GM23248 (cell line): Measurements from ENCODE around the gene CEACAM16. TPM values are rescaled to one million over a fixed set of nuclear protein-coding genes. Genes with fewer than 3 reads are reported as not detected.

Source experiments
- DNase-seq: peaks from one replicate; pipeline ENCODE4 v3.0.0-alpha.2; 2015
- H2AFZ ChIP-seq: fragments of 200-600 bp; sonication (generic); 2 replicates; pipeline ENCODE4 v1.6.1; 2016; ENCODE audit warnings: antibody characterized with exemption
- H3F3A ChIP-seq: fragments of 200-600 bp; sonication (generic); 2 replicates; pipeline ENCODE4 v1.6.1; 2016; ENCODE audit warnings: mild to moderate bottlenecking, antibody characterized with exemption, mixed run types; ENCODE audit not compliant: insufficient read depth
- H3K27ac ChIP-seq: fragments of 200-600 bp; sonication (generic); 2 replicates; pipeline ENCODE4 v1.5.1; 2016; ENCODE audit warnings: mild to moderate bottlenecking
- H3K27me3 ChIP-seq: fragments of 200-600 bp; sonication (generic); replicated peaks from 2 replicates; pipeline ENCODE4 v1.6.1; 2016; ENCODE audit warnings: mild to moderate bottlenecking; ENCODE audit not compliant: insufficient read depth
- H3K36me3 ChIP-seq: fragments of 200-600 bp; sonication (generic); 2 replicates; pipeline ENCODE4 v1.6.1; 2016; ENCODE audit warnings: low read depth, mild to moderate bottlenecking
- H3K4me1 ChIP-seq: fragments of 200-600 bp; sonication (generic); 2 replicates; pipeline ENCODE4 v1.6.1; 2016; ENCODE audit warnings: mild to moderate bottlenecking; ENCODE audit not compliant: insufficient read depth
- H3K4me2 ChIP-seq: fragments of 200-600 bp; sonication (generic); one replicate; pipeline ENCODE4 v1.6.1; 2016; ENCODE audit warnings: mild to moderate bottlenecking; ENCODE audit not compliant: unreplicated experiment
- H3K4me3 ChIP-seq: fragments of 200-600 bp; sonication (generic); 2 replicates; pipeline ENCODE4 v1.5.1; 2016; ENCODE audit warnings: mild to moderate bottlenecking
- H3K79me2 ChIP-seq: fragments of 200-600 bp; sonication (generic); 2 replicates; pipeline ENCODE4 v1.6.1; 2016; ENCODE audit warnings: mild to moderate bottlenecking; ENCODE audit not compliant: insufficient read depth
- H3K9ac ChIP-seq: fragments of 200-600 bp; sonication (generic); 2 replicates; pipeline ENCODE4 v1.6.1; 2016; ENCODE audit warnings: mild to moderate bottlenecking
- H3K9me2 ChIP-seq: fragments of 200-600 bp; sonication (generic); 2 replicates; pipeline ENCODE4 v1.6.1; 2016; ENCODE audit warnings: mixed run types, mild to moderate bottlenecking, moderate library complexity; ENCODE audit not compliant: insufficient read depth
- H3K9me3 ChIP-seq: fragments of 200-600 bp; sonication (generic); one replicate; pipeline ENCODE4 v1.6.1; 2017; ENCODE audit warnings: low read depth
- H4K20me1 ChIP-seq: fragments of 200-600 bp; sonication (generic); 2 replicates; pipeline ENCODE4 v1.6.0; 2016; ENCODE audit not compliant: insufficient read depth
- EZH2 ChIP-seq: fragments of 200-600 bp; sonication (generic); IDR thresholded peaks from 2 replicates; pipeline ENCODE4 v1.6.1; 2018; ENCODE audit warnings: antibody characterized with exemption, mild to moderate bottlenecking; ENCODE audit not compliant: insufficient read depth, poor library complexity, severe bottlenecking
- EZH2phosphoT487 ChIP-seq: fragments of 200-600 bp; sonication (generic); IDR thresholded peaks from 2 replicates; pipeline ENCODE4 v1.6.1; 2018; ENCODE audit warnings: antibody characterized with exemption, moderate library complexity, mild to moderate bottlenecking, low read depth; ENCODE audit not compliant: insufficient read depth
- WGBS, 2 experiments: methylation state at CpG; one replicate each; pipeline ENCODE4 v1.1.6; 2015 to 2017; ENCODE audit warnings: low lambda C conversion rate in 2 of 2, low coverage in 1 of 2; ENCODE audit errors: missing lambda C conversion rate in 2 of 2; 5-methylcytosine and 5-hydroxymethylcytosine counted together
- in situ Hi-C: fragments of 300-500 bp; cut with MboI; formaldehyde crosslinking; loops from 2 replicates; pipeline ENCODE4 v1.15.0; 2020
- polyA plus RNA-seq: library from polyadenylated mRNA; unstranded; fragments of >200 nt; fragmentation: Nextera tagmentation; extraction: Ambion mirVana; gene quantifications from 2 replicates; pipeline ENCODE4 v1.2.1, GENCODE V29; 2016
- total RNA-seq: library from RNA; depleted of rRNA; stranded (reverse); fragments of >200 nt; shearing (Covaris generic); gene quantifications from 2 replicates; pipeline ENCODE4 v1.2.3, GENCODE V29; 2014

CEACAM16 gene
- total and polyA plus RNA-seq, 2 experiments from 2014 or later, result not detected

DNA sequence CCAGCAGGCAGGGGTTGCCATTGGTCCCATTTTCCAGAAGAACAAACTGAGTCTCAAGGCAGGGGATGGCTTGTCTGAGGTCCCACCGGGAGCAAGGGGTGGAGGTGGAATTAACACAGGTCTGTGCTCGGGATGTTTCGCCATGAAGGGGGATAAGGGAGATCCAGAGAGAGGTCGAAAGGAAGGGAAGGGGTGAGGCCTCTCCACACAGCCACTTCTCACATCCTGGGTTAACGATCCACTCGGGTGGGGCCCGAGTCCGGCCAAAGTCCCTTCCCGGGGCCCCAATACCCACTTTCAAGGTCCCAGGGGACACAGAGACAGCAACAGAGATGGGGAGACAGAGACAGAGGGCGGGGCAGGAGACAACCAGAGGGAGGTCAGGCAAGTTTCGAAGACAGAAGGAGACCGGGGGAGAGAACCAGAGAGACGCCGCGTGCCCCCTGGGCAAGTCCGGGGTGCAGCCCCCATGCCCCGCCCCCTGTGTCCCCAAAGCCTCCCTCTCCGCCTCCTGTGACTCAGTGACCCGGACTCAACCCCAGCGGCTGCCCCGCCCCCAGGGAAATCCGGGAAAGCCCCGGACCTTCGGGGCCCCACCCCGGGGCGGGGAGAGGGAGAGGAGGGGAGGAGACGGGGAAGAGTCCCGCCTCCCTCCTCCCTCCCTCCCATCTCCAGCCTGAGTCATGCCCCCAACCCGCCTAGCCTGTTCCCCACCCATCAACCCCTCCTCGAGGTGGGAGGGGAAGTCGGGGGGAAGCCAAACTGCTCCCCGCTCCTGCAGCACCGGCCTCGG is 48.2 kb downstream of the CEACAM16 start:
- no peaks in the 10 kb centered on the region for H4K20me1 ChIP-seq
- in situ Hi-C loops, result no loop called here
- H3K27me3 ChIP-seq, result no peaks in the 10 kb centered on the region
- WGBS, 2 experiments, result 8 to 15% methylated on average over 16 to 34 of the region's 34 CpGs
- H3K27ac ChIP-seq, result peak overlapping the region; percentile 94
- TF ChIP-seq EZH2phosphoT487 (no peak), EZH2 (no peak)
- H3K9ac ChIP-seq, result peak overlapping the region; percentile 96
- peaks cover 24% of the 10 kb centered on the region for H3F3A ChIP-seq
- peaks cover 42% of the 10 kb centered on the region for H3K4me1 ChIP-seq
- no peaks in the 10 kb centered on the region for H3K9me2 ChIP-seq
- peak; percentile 98 for DNase-seq
- peaks cover 6% of the 10 kb centered on the region; the same call in 1 of the 2 replicates for H3K36me3 ChIP-seq
- H2AFZ ChIP-seq, result 0 out of 2 replicates have a peak overlapping the region, but pooled peaks have one; percentile 27
- H3K4me3 ChIP-seq, result peak overlapping the region; percentile 99
- H3K79me2 ChIP-seq, result peaks cover 34% of the 10 kb centered on the region
- peak overlapping the region; percentile 84 for H3K4me2 ChIP-seq
- H3K9me3 ChIP-seq, result no peaks in the 10 kb centered on the region

DNA sequence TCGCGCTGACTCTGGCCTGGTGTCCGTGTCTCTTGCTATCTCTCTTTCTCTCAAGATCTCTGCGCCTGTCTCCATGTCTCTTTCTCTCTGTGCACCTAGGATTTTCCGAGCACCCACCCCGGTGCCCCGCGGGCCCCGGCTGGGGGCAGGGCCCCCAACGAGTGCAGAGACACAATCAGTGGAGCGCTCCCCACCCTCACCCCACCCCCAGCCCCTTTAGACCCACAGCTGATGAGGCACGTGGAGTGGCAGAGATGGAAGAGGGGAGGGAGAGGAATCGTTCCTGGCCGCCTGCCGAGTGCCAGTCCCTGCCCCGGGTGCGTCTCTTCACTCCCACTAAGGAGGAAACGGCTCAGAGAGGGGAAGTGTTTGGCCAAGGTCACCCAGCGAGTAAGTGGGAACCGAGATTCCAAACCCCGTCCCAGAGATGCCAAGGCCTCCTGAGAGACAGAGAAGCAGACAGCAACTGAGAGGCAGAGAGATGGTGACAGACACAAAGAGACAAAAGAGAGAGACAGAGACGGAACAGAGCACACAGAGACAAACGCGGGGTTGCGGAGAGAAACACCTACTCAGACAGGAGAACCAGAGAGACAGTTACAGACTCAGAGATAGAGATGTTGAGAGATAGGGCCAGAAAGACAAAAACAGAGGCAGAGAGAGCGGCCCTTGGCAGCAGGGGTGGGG is 48.9 kb downstream of the CEACAM16 start:
- Histone ChIP-seq H3K9me2 (no peaks in the 10 kb centered on the region), H3K4me2 (peak overlapping the region; percentile 84), H3K4me1 (peaks cover 39% of the 10 kb centered on the region), H3K27me3 (no peaks in the 10 kb centered on the region), H3F3A (peaks cover 25% of the 10 kb centered on the region), H2AFZ (peak overlapping the region; percentile 57), H3K36me3 (peaks cover 12% of the 10 kb centered on the region), H4K20me1 (no peaks in the 10 kb centered on the region), H3K79me2 (peaks cover 41% of the 10 kb centered on the region), H3K9me3 (no peaks in the 10 kb centered on the region), H3K9ac (peak overlapping the region; percentile 96), H3K27ac (peak overlapping the region; percentile 94), H3K4me3 (peak overlapping the region; percentile 99)
- in situ Hi-C loops, result no loop called here
- DNase-seq, result peak; percentile 77
- 0 to 1% methylated on average over 13 to 26 of the region's 26 CpGs for WGBS, 2 experiments
- TF ChIP-seq EZH2 (no peak), EZH2phosphoT487 (no peak)

DNA sequence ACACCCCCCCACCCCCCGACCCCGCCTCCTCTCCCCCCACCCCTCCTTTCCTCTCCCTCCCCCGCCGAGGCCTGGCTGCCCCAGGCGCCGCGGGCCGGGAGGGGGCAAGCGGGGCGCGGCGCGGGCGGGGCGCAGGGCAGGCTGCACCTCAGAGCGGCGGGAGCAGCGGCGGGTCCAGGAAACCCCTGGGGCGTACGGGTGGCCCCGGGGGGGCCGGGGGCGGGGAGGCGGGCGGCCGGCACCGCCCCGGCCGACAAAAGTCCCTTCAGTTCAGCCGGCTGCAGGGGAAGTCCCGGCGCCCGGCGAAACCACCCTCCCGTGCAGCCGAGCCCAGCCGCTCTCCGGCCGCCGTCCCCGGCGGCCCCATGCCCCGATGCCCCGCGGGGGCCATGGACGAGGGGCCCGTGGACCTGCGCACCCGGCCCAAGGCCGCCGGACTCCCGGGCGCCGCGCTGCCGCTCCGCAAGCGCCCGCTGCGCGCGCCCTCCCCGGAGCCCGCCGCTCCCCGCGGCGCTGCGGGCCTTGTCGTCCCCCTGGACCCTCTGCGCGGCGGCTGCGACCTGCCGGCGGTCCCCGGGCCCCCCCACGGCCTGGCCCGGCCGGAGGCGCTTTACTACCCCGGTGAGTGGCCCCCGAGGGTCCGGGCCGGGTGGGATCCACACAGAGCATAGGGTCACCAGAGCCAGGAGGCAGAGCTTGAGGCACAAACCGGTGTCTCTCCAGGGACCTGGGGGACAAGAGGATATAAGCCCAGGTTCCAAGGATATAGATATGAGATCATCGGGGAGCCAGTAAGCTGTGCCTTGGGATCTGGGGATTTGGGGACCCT is 49.7 kb downstream of the CEACAM16 start, which contains the start of gene BCL3:
Gene BCL3, plus strand, starts transcription at position 283 of the 829 bp plus-strand sequence. Its CDS starts 83 bp downstream, at position 366.
- H3K27ac ChIP-seq, result peak within 1 kb of the TSS; percentile 94
- peak within 1 kb of the TSS; percentile 57 for H2AFZ ChIP-seq
- H3K9ac ChIP-seq, result peak within 1 kb of the TSS; percentile 96
- H3K9me2 ChIP-seq, result no peaks in the 10 kb centered on the region
- DNase-seq, result peak; percentile 79
- TF ChIP-seq EZH2, result no peak
- TF ChIP-seq EZH2phosphoT487, result no peak
- peaks cover 37% of the 10 kb centered on the region for H3K4me1 ChIP-seq
- H3K27me3 ChIP-seq, result no peaks in the 10 kb centered on the region
- H3K4me2 ChIP-seq, result peak within 1 kb of the TSS; percentile 99
- WGBS, 2 experiments, result 1% methylated on average over 16 to 33 of the region's 88 CpGs
- no peaks in the 10 kb centered on the region for H4K20me1 ChIP-seq
- in situ Hi-C loops, result no loop called here
- peaks cover 44% of the 10 kb centered on the region for H3K79me2 ChIP-seq
- H3F3A ChIP-seq, result peaks cover 24% of the 10 kb centered on the region
- H3K4me3 ChIP-seq, result peak within 1 kb of the TSS; percentile 99
- H3K36me3 ChIP-seq, result peaks cover 14% of the 10 kb centered on the region
- H3K9me3 ChIP-seq, result no peaks in the 10 kb centered on the region

DNA sequence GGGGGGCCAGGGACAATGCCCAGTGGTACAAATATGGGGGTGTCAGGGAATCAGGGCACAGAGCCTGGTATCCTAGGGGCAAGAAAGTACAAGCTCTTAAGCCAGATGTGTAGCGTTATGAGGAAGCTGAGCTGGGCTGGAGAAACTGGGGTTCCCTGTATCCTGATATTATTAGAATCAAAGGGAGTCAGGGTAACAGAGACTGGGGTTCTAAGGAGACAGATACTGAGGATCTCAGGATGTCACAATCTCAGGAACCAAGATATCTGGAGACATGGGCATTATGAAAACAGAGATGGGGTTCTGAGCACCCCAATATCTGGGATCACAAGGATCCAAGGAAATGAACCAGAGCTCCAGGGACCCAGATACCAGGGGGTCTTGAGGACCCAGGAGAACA is 50.3 kb downstream of the CEACAM16 start:
- no peak for TF ChIP-seq EZH2
- TF ChIP-seq EZH2phosphoT487, result no peak
- Histone ChIP-seq H3K27ac (peak overlapping the region; percentile 94), H3K4me2 (peak overlapping the region; percentile 99), H3K27me3 (no peaks in the 10 kb centered on the region), H3F3A (peaks cover 24% of the 10 kb centered on the region), H3K4me1 (peaks cover 43% of the 10 kb centered on the region), H4K20me1 (no peaks in the 10 kb centered on the region), H3K9me3 (no peaks in the 10 kb centered on the region), H3K36me3 (peaks cover 14% of the 10 kb centered on the region), H2AFZ (no peak overlapping the region), H3K9me2 (no peaks in the 10 kb centered on the region), H3K9ac (peak overlapping the region; percentile 96), H3K4me3 (peak overlapping the region; percentile 99), H3K79me2 (peaks cover 44% of the 10 kb centered on the region)
- peak; percentile 37 for DNase-seq
- WGBS, 2 experiments, result 0% methylated on average over 1 of the region's 1 CpG
- in situ Hi-C loops, result no loop called here
